Measurements from ENCODE around the gene PYGO1.
A peak's percentile ranks its signal among the peaks of the same experiment; 100 is the strongest.
"Not testable (repeated sequence)": the region's sequence is repeated elsewhere in the genome, so short reads cannot be mapped to it uniquely, and the experiment has no call there.

The PYGO1 gene

GRCh38 chr15:55588070-55588814, at the start of gene PYGO1:
PYGO1 (minus strand) TSS chr15:55588345; CDS start chr15:55587883, 462 bp downstream.
- DNase-seq (ENCODE audit: low spot score) = peak; percentile 61

GRCh38 chr15:55637086-55637485, 48.9 kb upstream of the PYGO1 start:
- no peak for DNase-seq (ENCODE audit: low spot score)

GRCh38 chr15:55633731-55634130, 45.6 kb upstream of the PYGO1 start:
- no peak for DNase-seq (ENCODE audit: low spot score)

GRCh38 chr15:55632434-55632833, 44.3 kb upstream of the PYGO1 start:
- DNase-seq (ENCODE audit: low spot score) = no peak

- no peak for DNase-seq (ENCODE audit: low spot score)
Observed at GRCh38 chr15:55630858-55631257, 42.7 kb upstream of the PYGO1 start.

GRCh38 chr15:55628369-55628730, 40.2 kb upstream of the PYGO1 start:
- no peak for DNase-seq (ENCODE audit: low spot score)

GRCh38 chr15:55627730-55628368, 39.7 kb upstream of the PYGO1 start:
- DNase-seq (ENCODE audit: low spot score) = no peak

GRCh38 chr15:55619783-55620182, 31.6 kb upstream of the PYGO1 start:
- no peak for DNase-seq (ENCODE audit: low spot score)

GRCh38 chr15:55618387-55618786, 30.2 kb upstream of the PYGO1 start:
- DNase-seq (ENCODE audit: low spot score) = no peak

- DNase-seq (ENCODE audit: low spot score) = no peak
Observed at GRCh38 chr15:55615445-55615844, 27.3 kb upstream of the PYGO1 start.

GRCh38 chr15:55613727-55614126, 25.6 kb upstream of the PYGO1 start:
- DNase-seq (ENCODE audit: low spot score) = no peak

GRCh38 chr15:55606214-55606613, 18.1 kb upstream of the PYGO1 start:
- DNase-seq (ENCODE audit: low spot score) = no peak

GRCh38 chr15:55601374-55601773, 13.2 kb upstream of the PYGO1 start:
- DNase-seq (ENCODE audit: low spot score) = no peak

- no peak for DNase-seq (ENCODE audit: low spot score)
Observed at GRCh38 chr15:55599439-55599838, 11.3 kb upstream of the PYGO1 start.

GRCh38 chr15:55593019-55593418, 4.9 kb upstream of the PYGO1 start:
- not testable (repeated sequence) for DNase-seq (ENCODE audit: low spot score)

- no peak for DNase-seq (ENCODE audit: low spot score)
Observed at GRCh38 chr15:55590788-55591187, 2.6 kb upstream of the PYGO1 start.

- no peak for DNase-seq (ENCODE audit: low spot score)
Observed at GRCh38 chr15:55589287-55589686, 1.1 kb upstream of the PYGO1 start.

- no peak for DNase-seq (ENCODE audit: low spot score)
Observed at GRCh38 chr15:55588815-55589115, 620 bp upstream of the PYGO1 start.

GRCh38 chr15:55587321-55588069, 650 bp downstream of the PYGO1 start:
- peak; percentile 34 for DNase-seq (ENCODE audit: low spot score)

- no peak for DNase-seq (ENCODE audit: low spot score)
Observed at GRCh38 chr15:55586808-55587207, 1.3 kb downstream of the PYGO1 start.

- DNase-seq (ENCODE audit: low spot score) = no peak
Observed at GRCh38 chr15:55576943-55577342, 11.2 kb downstream of the PYGO1 start.

GRCh38 chr15:55574096-55574495, 14.0 kb downstream of the PYGO1 start:
- no peak for DNase-seq (ENCODE audit: low spot score)

GRCh38 chr15:55573224-55573623, 14.9 kb downstream of the PYGO1 start:
- DNase-seq (ENCODE audit: low spot score) = no peak

Measured in germinal center (tissue), 1 donor.